Activated naive CD4-positive, alpha-beta T cell treated with Interleukin-2 at 50 U/mL for 16 hours (primary cell): ENCODE data around the gene MYO1E.
"Not testable (repeated sequence)": the region's sequence is repeated elsewhere in the genome, so short reads cannot be mapped to it uniquely, and the experiment has no call there.

Experiments used
- DNase-seq: peaks from one replicate; pipeline ENCODE4 v3.0.0-alpha.2; 2020

The MYO1E gene

DNA sequence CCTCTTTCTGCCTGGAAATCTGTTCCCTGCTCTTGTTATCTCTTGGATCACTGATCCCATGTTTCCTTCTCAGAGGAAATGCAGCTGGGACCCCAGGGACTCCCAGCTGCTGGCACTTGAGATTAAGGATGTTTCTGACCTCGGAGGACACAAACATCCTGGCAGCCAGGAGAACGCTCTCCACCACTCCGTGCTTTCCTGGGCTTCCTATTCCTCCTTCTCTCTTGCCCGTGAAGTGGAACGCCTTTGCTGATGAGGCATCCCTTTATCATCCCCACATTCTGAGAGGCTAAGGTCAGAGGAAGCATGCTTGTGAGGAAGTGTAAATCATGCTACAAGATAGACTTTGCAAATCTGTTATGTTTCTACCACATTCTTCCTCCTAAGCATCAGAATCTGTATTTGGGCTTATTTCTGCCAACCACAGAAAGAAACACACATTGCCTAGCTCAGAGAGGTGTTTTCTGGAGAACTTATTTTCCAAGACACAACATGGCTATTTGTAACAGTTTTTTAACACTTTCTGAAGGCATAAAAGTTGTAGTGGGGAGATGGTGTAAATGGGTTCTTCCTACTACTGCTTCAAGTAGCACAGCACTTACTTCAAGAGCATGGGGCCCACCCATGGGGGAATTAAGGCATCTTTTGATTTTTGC, 191.6 kb downstream of the MYO1E start:
- DNase-seq = no peak

DNA sequence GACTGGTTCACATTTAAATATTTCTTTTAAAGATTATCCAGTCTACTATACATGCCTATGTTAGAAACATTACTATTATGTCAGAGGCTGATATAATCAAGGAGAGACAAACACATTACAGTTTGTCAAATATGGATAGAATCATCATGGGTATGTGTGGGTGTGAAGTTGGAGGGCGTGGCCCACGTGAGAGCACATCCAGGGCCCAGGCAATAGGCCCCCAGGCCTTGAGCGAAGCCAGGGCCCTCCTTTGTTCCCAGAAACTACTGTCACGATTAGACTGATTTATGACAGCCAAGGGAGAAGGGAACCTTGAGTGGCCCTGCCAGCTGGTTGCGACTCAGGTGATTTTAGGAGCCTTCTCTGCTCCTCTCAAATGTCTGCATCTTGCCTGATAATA, 193.0 kb downstream of the MYO1E start:
- DNase-seq = no peak

DNA sequence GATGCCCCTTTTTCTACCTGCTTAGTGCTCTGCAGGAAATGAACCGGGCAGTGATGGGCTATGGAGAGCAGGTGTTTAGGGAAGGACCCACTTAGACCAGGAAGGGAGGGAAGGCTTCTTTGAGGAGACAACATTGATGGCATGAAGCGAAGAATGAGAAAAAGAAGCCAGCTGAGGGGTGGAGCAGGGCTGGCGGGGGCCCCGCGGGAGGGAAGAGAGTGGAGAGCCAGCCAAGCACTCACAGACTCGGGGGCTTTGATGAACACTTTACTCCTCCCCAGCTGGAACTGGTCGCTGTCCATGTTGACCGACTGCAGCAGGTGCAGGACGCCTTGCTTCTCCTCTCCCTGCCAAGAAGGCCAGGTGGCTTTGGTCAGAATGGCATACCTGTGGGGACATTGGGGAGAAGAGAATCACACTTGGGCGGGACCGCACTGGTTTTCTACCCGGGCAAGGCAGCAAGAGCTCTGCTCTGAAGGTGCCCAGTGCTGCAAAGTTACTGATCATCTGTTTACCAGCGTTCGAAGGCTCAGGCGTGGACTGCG, 194.4 kb downstream of the MYO1E start:
- no peak for DNase-seq

DNA sequence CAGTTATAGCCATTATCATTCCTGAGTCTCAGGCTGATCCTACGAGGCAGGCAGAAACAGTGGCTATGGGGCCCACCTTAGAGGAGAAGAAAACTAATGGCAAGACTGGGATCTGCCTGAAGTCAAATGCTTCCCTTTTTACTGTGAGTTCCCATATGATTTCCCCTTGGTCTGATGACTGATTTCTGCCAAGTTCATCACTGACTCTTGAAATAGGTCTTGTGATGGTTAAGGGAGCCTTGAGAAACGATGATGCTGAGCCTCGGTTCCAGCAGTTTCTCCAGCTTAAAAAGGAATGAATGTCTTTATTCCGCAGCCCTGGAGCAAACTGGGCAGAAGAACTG, 195.4 kb downstream of the MYO1E start:
- no peak for DNase-seq

DNA sequence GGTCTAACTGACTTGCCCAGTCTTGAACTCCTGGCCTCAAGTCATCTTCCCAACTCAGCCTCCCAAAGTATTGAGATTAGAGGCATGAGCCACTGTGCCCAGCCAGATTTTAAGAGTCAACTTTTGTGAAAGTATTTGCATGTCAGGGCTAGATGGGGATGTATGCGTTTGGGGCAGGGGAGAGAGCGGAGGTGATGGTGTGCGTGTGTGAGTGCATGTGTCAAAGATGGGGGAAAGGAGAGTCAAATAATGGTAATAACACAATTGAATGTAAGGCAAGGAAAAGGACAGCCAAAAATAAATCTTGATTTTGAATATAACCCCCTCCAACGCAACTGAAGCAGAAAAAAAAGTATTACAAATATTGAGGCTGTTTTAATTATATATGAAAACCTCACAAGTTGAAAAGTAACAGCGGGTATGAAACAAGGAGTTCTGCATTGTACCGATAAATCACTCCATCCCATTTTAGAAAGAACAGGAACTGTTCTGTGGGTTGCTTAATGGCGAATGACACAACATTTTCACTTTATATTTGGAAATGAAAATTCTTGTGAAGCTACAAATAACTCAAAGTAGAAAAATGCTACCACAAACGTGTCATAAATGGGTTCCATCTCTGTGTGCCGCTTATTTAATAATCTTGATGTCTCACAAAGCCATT, 195.9 kb downstream of the MYO1E start:
- no peak for DNase-seq

DNA sequence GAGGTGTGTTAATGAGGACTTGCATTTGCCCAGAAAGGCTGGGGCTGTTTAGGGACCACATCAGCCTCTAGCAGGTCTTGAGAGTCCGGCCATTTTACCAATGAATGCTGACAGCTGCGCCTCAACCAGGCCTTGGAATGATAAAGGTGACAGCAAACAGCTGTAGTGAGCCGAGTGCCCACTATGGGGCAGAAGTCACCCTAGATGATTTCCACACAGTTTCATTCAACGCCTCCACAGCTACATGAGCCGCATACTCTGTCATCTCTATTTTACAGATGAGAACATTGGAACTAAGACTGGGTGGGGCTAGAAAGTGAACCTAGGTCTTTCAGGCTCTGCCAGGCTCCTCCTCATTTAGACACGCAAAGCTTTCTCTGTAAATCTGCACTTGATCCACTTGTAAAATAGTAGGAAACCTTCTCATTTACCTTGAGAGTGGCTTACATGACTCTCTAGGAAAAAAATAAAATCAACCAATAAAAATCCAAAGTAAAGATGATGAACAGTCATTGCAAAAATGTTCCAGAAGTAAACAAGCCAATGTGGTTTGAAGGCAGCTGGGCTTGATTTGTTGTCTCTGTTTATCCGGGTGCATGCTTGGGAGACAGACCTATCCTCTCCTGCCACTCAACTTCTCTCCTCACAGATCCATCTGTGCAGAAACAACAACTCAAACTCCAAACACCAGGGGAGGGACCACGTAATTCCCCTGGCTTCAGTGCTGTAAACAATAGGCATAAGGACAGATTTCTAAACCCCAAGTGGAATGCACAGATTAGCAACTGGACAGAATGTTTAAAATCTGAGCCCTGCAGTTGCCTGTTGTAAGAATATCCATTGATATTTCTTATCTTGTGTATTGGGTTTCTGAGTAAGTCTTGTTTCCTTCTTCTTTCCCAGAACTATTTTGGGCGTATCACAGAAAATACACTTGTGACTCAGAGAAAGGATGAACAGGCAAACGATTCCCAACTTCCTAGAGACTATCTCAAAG, 197.5 kb downstream of the MYO1E start:
- DNase-seq = peak; percentile 57

DNA sequence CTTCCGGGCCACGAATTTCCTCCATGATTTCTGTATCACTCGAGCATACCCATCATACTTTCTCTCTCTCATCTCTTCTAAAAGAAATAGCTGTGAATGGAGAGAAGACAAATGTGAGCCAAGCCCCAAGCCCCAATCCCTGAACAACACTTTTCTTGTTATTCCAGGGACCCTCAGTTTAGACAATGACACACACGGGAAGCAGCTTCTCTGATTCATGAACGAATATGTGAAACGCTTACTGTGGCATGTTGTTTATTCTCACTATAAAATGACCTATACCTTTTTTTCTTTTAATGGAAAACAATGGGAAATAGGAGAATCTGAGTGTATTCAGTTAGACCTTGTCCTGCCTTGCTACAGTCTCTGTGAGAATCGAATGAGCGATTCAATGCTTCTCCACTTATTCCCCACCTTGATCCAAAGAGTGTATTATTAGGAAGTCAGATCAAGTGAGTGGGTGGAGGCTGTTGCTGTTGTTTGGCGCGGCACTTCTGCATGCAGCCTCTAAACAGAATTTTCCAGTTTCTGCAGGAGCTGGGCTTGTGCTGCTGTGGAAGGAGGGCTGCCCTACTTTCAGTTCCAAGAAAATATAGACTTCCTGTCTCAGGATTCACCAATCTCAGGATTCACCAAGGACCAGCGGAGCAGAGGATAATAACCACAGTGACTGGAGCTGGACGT, 198.4 kb downstream of the MYO1E start:
- DNase-seq = no peak

DNA sequence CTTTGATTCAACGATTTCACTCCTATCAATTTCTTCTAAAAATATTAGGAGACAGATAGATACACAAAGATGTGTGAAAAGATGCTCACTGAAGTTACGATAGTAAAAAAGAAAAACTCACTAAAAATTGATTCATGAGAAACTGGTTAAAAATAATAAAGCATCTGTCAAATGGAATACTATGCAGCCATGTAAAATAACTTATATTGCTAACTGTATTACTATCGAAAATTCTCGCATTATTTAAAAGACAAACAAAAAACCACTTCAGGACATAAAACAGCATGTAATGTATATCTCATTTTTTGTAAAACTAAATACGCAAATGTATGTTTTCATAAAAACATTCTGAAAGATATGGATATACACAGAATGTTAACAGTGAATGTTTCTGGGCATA, 199.5 kb downstream of the MYO1E start:
- DNase-seq = no peak

DNA sequence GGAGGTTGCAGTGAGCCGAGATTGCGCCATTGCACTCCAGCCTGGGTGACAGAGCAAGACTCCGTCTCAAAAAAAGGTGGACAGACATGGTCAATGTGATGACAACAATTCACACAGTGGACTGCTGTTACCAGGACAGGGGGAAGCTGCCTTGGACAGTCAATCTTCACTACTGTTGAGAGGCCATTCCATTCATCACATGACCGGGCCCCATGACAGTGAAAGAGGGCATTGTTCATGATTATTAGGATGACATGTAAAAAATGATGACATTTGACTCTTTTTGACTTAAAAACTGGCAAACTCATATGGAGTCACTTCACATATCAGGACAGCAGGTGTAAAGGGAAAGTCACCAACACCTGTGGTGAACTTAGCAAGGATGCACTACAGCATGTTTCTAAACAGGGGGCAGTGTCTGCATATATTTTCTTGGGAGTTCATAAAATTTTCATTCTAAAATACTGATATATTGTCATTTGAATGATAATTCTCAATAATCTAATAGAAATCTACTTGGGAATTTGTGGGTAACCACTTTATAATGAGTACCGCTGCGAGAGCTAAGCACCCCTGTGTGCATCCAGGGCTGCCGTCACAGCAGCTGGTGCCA, 200.3 kb downstream of the MYO1E start:
- DNase-seq = no peak

DNA sequence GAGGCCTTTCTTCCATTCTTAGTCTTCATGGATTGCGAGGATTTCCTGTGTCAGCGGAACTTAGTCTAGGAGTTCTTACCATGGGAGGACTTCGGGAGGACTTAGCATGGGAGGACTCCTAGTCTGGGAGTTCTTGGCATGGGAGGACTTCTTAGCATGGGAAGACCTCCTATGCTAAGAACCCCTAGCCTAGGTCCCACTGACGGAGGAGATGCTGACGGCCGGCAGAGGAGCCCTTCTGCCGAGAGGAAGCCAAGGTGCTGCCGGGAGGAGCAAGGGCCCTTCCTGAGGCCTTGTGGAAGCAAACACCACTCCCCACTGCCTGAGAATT, 201.6 kb downstream of the MYO1E start:
- no peak for DNase-seq

DNA sequence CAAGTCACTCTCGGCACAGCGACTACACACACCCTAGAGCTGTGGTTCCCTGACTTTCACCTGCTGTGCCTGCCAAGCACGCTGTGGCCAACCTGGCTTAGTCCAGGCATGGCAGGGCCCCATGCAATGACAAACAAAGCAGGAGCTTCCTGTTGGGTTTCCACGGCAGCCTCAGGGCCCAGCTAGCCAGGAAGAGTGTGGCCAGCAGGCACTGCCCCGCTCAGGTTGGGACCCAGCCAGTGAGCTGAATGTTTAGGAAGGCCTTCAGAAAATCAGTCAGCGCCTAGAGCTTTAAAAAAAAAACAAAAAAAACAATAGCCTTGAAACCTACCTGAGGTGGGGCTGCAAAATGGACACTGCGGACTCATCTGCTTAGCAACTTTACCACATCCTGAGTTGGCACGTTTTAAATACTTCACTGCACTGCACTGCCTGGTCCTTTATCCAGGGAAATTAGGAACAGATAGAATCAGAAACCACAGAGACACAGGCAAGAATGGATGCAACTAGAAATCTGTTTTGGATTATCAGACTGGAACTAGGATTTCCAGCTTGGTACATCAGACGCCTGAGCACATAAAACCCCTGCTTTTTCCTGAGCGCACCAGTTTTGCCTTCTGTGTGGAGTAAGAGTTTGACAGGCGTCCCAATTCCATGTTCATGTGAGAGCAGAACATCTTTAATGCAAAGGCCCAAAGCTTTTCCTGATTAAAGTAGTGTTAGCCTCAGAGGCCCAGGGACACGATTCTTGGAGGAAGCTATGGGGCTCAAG, 202.2 kb downstream of the MYO1E start:
- no peak for DNase-seq

DNA sequence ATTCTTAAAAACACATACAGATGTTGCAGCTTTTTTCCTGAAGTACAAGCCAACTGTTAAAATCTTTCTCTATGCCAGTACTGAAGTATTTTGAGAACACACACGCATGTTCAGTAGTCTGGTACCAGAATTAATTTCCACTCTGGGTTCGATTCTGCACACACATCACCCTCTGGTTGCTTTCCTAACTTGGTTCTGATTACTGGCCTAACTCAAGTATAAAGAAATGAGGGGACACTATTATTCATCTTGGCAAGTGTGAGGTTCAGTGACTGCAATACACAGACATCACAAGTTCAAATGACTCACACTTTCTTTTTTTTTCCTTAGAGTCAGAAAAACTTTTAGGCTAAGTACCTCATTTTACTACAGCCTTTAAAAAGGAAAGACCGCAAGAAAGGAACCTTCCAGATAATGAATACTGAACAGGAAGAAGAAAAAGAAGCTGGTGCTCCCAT, 203.4 kb downstream of the MYO1E start:
- no peak for DNase-seq

DNA sequence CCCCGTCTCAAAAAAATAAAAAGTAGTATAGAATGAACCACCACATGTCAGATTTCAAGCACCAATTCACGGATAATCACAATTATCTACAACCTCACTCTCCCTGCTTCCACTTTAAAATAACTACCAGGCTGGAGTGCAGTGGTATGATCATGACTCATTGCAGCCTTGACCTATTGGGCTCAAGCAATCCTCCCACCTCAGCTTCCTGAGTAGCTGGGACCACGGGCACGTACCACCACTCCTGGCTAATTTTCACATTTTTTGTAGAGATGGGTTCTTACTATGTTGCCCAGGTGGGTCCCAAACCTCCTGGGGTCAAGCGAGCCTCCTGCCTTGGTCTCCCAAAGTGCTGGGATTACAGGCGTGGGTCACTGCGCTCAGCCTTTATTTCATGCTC, 204.1 kb downstream of the MYO1E start:
- DNase-seq = no peak

DNA sequence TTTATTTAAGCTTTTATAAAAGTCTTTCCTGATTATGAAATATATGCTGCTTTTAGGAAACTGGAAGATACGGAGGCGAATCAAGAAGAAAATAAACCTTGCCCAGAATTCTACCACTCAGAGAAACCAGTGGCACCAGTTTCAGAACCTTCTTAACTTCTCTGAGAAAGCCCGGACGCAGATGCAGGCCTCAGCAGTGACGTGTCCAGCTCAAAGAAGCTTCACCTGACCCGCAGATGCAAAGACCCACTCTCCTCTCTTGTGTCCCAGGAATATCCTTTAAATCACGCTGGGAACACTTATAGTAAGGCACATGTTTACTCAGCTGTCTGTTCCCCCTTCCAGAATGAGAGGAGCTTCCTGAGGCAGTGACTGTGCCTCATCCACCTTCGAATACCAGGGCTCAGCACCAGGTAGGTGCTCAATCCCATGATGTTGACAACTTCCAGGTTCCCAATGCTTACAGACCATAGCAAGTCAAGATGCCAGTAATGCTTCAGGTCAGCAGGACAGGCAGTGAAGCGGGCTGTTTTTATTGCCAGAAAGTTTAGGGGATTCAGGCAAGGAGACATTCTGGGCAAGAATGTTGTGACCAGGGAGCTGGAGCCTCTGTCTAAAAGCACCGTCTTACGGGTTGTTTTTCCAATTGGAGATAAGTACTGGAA, 205.9 kb downstream of the MYO1E start:
- DNase-seq = no peak

DNA sequence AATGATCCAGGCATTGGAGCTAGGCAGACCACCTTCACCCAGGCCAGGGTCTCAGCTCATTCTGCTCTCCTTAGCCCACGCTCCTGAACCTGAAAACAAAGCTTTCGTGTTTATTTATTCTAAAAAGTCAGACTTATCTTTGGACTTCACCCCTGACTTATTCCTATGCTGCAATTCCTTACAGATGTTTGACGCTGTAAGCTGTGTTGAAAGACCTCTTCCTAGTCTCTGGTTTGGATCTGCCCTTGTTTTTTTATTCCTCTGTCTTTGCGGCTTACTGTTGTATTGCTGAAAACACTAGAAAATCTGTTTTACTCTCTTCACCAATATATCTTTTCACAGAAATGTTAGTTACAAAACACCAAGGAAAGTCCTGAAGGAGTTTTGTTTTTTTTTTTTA, 206.5 kb downstream of the MYO1E start:
- no peak for DNase-seq

DNA sequence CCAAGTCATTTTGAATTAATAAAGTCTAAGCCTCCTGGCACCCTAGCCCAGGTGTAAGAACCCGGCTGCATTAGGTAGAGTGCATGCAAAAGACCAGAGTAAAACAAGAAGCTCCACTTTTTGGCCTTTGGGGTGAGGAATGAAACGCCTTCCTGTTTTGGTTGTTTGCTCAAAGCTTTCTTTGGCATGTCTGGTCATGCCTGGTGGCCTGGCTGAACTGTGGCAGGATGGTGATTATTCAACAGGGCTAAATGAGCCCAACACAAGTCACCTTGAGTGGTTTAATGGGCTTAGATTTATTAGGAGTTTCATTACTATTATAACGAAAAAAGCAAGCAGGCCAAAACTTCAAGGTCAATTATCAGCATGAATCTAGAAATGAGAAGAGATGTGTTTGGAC, 206.9 kb downstream of the MYO1E start:
- no peak for DNase-seq

DNA sequence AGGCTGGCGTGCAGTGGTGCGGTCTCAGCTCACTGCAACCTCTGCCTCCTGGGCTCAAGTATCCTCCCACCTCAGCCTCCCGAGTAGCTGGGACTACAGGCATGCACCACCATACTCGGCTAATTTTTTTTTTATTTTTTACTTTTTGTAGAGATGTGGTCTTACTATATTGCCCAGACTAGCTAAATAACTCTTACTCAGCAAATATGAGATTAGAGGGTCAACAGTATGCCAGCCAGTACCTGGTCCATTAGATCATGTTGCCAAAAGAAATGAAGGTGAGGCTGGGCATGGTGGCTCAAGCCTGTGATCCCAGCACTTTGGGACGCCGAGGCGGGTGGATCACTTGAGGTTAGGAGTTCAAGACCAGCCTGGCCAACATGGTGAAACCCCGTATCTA, 210.6 kb downstream of the MYO1E start:
- DNase-seq = not testable (repeated sequence)

DNA sequence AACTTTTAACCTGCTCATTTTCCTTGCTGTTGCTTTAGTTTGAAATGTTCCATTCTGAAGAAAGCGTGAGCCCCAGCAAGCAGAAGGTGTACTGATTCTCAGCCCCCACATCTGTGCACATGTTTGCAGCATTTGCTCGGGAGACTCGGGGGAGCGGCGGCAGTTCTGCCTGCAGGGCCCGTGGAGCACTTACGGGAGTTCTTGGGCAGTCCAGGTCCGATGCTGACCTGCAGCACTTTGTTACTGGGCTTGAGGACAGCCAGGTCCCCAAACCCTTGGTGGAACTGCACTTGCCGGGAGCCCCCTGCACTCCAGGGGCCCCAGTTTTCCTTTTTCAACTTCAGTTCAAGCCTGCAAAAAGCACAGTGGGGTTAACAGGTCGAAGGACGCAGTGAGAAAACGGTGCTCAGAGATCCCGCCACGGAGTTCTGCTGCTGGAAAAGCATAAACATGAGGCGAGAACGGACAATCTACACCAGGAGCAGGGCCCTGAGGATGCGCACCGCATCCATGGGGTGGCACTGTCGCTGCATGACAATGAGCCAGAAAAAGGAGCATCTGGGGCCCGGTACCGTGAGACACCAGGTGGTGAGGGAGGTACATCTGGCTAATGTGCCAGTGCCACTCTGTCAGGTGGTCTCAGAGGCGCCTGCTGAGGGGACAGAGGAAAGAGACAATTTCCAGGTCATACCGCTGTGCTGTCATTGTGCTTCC, 211.6 kb downstream of the MYO1E start:
- no peak for DNase-seq

DNA sequence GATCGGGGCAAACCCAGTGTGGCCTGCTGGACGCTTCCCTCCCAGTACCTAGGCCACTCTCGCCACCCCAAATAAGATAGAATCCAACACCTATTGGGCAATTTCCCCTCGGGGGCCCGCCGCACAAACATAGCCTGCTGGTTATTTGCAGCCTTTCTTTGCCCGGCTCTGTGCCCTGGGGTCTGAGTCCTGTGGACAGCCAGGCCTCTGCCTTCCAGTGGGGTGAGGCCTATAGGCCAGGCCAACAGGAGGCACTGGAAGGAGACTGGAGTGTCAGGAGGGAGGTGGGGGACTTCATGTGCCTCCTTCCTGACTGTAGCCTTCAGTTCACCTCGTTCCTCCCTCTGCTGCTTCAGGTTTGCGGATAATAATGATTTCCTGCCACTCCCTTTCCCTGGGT, 213.5 kb downstream of the MYO1E start:
- no peak for DNase-seq

DNA sequence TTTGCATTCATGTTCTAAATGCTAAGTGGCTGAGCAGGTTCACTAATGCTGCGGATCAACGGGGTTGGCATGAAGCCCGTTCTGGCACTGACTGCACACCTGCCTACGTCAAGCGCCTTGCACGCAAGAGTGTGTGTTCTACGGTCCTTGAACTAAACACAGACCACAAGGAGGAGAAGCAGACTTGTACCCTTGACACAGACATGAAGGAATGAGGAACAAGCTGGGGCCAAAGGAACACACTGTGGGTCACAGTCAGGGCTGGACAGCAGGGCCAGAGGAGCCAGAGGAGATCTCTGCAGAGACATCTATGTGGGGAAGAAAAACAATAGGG, 214.0 kb downstream of the MYO1E start:
- no peak for DNase-seq
